ENCODE results near the gene CCL23.

DNA sequence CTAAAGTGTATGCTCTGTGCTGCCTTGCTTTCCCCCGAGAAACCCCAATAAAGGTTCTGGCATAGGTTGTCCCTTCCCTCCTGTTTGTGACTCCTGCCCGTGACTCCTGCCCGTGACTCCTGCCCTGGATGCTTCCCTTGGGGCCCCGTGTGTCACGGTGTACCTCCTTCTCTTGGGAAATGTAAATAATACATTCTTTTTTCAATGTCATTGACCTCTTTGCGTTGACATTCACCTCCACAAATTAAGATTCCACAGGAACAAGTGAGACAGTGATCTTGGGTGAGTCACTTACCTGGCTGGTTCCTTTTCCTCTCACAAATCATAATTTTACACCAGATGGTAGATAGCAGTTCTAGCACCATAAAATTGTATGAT is 17.1 kb downstream of the CCL23 start:
- TF ChIP-seq, protein P1, sequence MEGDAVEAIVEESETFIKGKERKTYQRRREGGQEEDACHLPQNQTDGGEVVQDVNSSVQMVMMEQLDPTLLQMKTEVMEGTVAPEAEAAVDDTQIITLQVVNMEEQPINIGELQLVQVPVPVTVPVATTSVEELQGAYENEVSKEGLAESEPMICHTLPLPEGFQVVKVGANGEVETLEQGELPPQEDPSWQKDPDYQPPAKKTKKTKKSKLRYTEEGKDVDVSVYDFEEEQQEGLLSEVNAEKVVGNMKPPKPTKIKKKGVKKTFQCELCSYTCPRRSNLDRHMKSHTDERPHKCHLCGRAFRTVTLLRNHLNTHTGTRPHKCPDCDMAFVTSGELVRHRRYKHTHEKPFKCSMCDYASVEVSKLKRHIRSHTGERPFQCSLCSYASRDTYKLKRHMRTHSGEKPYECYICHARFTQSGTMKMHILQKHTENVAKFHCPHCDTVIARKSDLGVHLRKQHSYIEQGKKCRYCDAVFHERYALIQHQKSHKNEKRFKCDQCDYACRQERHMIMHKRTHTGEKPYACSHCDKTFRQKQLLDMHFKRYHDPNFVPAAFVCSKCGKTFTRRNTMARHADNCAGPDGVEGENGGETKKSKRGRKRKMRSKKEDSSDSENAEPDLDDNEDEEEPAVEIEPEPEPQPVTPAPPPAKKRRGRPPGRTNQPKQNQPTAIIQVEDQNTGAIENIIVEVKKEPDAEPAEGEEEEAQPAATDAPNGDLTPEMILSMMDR (IDR thresholded peaks at IDR 0.05) = no peak
- no peak for TF ChIP-seq POLR2AphosphoS5 (IDR thresholded peaks at IDR 0.05)
- no peak for TF ChIP-seq POLR2A (IDR thresholded peaks at IDR 0.05)
